H1 (cell line): ENCODE data around the gene C9orf40. TPM values are rescaled to one million over a fixed set of nuclear protein-coding genes. Genes with fewer than 3 reads are reported as not detected.

ENCODE experiments used
- CTCF ChIA-PET: fragments of 300-600 bp; sonication (Branson Sonifier 250); formaldehyde crosslinking; loops from one replicate; lab custom pipeline; 2021; ENCODE audit not compliant: partially characterized antibody; lab: Charles Lee
- POLR2A ChIA-PET: fragments of 300-600 bp; sonication (Branson Sonifier 250); formaldehyde crosslinking; loops from one replicate; lab custom pipeline; 2021; ENCODE audit warnings: inconsistent platforms; ENCODE audit not compliant: partially characterized antibody; lab: Charles Lee
- DNase-seq, 2 experiments: peaks; one replicate each; pipeline versions ENCODE4 v3.0.0 to v3.0.0-alpha.2; 2010 to 2022; ENCODE audit warnings: low spot score in 2 of 2, low read depth in 1 of 2, mixed read lengths in 1 of 2
- FAIRE-seq: peaks from 2 replicates; lab custom pipeline; 2011; peaks lifted over from hg19 to GRCh38; lab: Jason Lieb, UNC
- H2AFZ ChIP-seq: 2 replicates; pipeline ENCODE4 v1.8.1; 2012; ENCODE audit warnings: low read length, inconsistent platforms
- H2AK5ac ChIP-seq: 2 replicates; pipeline ENCODE4 v1.6.1; 2013; ENCODE audit warnings: low read depth, low read length
- H2BK120ac ChIP-seq: replicated peaks from 2 replicates; pipeline ENCODE3; 2013; ENCODE audit warnings: low read depth, low read length, inconsistent platforms
- H2BK12ac ChIP-seq: 2 replicates; pipeline ENCODE4 v1.6.1; 2013; ENCODE audit warnings: low read depth, low read length
- H2BK15ac ChIP-seq: 2 replicates; pipeline ENCODE4 v1.6.1; 2013; ENCODE audit warnings: low read length
- H2BK20ac ChIP-seq: 2 replicates; pipeline ENCODE4 v1.6.1; 2013; ENCODE audit warnings: low read length
- H2BK5ac ChIP-seq: 2 replicates; pipeline ENCODE4 v1.6.1; 2013; ENCODE audit warnings: low read depth, low read length
- H3K14ac ChIP-seq: 2 replicates; pipeline ENCODE4 v1.6.1; 2013; ENCODE audit warnings: inconsistent platforms; ENCODE audit not compliant: insufficient read length
- H3K18ac ChIP-seq: 2 replicates; pipeline ENCODE4 v1.6.1; 2013; ENCODE audit warnings: low read length; ENCODE audit errors: extremely low read depth
- H3K23ac ChIP-seq: 2 replicates; pipeline ENCODE4 v1.6.1; 2013; ENCODE audit warnings: inconsistent platforms; ENCODE audit not compliant: insufficient read length
- H3K23me2 ChIP-seq: 2 replicates; pipeline ENCODE4 v1.6.1; 2013; ENCODE audit warnings: low read depth, low read length
- H3K27ac ChIP-seq: 2 replicates; pipeline ENCODE4 v1.6.1; 2011; ENCODE audit warnings: low read depth, low read length, inconsistent platforms
- H3K27me3 ChIP-seq, 4 experiments: replicated peaks in 1 of 4; 1 replicate in 1 of 4; 2 replicates in 3 of 4; pipeline versions ENCODE4 v1.6.1 to v1.8.1; 2011 to 2013; ENCODE audit warnings: low read length in 3 of 4, mild to moderate bottlenecking in 3 of 4, inconsistent platforms in 2 of 4, mixed read lengths in 2 of 4, moderate library complexity in 1 of 4; ENCODE audit not compliant: control insufficient read depth in 3 of 4, insufficient read depth in 3 of 4; ENCODE audit errors: extremely low read depth in 1 of 4
- H3K36me3 ChIP-seq, 4 experiments: 2 replicates each; pipeline versions ENCODE4 v1.6.1 to v1.8.1; 2011 to 2013; ENCODE audit warnings: mild to moderate bottlenecking in 4 of 4, low read length in 3 of 4, moderate library complexity in 2 of 4, control low read depth in 1 of 4, inconsistent platforms in 1 of 4; ENCODE audit not compliant: insufficient read depth in 4 of 4, control insufficient read depth in 2 of 4
- H3K4ac ChIP-seq: replicated peaks from 2 replicates; pipeline ENCODE3; 2013; ENCODE audit warnings: low read length, low read depth, mixed read lengths, inconsistent platforms; ENCODE audit not compliant: insufficient read length
- H3K4me1 ChIP-seq, 4 experiments: replicated peaks in 1 of 4; 1 replicate in 1 of 4; 2 replicates in 3 of 4; pipeline versions ENCODE4 v1.6.1 to v1.8.1; 2011 to 2013; ENCODE audit warnings: low read length in 3 of 4, inconsistent platforms in 2 of 4, mixed read lengths in 1 of 4; ENCODE audit not compliant: insufficient read depth in 4 of 4, control insufficient read depth in 3 of 4
- H3K4me2 ChIP-seq, 2 experiments: 2 replicates each; pipeline versions ENCODE4 v1.6.1 to v1.8.1; 2011 to 2013; ENCODE audit warnings: low read depth in 2 of 2, low read length in 2 of 2, control low read depth in 1 of 2, inconsistent platforms in 1 of 2, mild to moderate bottlenecking in 1 of 2; ENCODE audit not compliant: insufficient read depth in 1 of 2
- H3K4me3 ChIP-seq, 4 experiments: fragments of 200-600, 300-600 bp in 1 of 4; sonication (generic), shearing (Covaris generic), sonication (Bioruptor Twin) in 1 of 4; 2 replicates each; pipeline versions ENCODE4 v1.5.1 to v1.8.1; 2011 to 2016; ENCODE audit warnings: low read length in 4 of 4, low read depth in 3 of 4, control low read depth in 2 of 4, inconsistent platforms in 2 of 4, mild to moderate bottlenecking in 2 of 4, mixed read lengths in 1 of 4, moderate library complexity in 1 of 4; ENCODE audit not compliant: insufficient read depth in 2 of 4; ENCODE audit errors: extremely low read depth in 1 of 4
- H3K56ac ChIP-seq: replicated peaks from 2 replicates; pipeline ENCODE3; 2013; ENCODE audit warnings: low read depth, mild to moderate bottlenecking, mixed read lengths, low read length, inconsistent platforms; ENCODE audit not compliant: insufficient read length
- H3K79me1 ChIP-seq: 2 replicates; pipeline ENCODE4 v1.6.1; 2013; ENCODE audit warnings: low read depth, low read length, control low read depth
- H3K79me2 ChIP-seq, 2 experiments: 2 replicates each; pipeline versions ENCODE4 v1.6.1 to v1.8.1; 2012 to 2013; ENCODE audit warnings: low read length in 2 of 2, mild to moderate bottlenecking in 2 of 2, inconsistent platforms in 1 of 2; ENCODE audit not compliant: insufficient read depth in 2 of 2, control insufficient read depth in 1 of 2
- H3K9ac ChIP-seq, 4 experiments: replicated peaks in 1 of 4; 1 replicate in 1 of 4; 2 replicates in 3 of 4; pipeline versions ENCODE4 v1.6.1 to v1.8.1; 2011 to 2013; ENCODE audit warnings: low read depth in 3 of 4, low read length in 3 of 4, control low read depth in 2 of 4, mild to moderate bottlenecking in 2 of 4, moderate library complexity in 2 of 4, inconsistent platforms in 1 of 4; ENCODE audit errors: extremely low read depth in 1 of 4
- H3K9me3 ChIP-seq, 2 experiments: 2 replicates each; pipeline versions ENCODE4 v1.6.1 to v1.8.1; 2012 to 2013; ENCODE audit warnings: mild to moderate bottlenecking in 2 of 2, moderate library complexity in 2 of 2, control low read depth in 1 of 2, inconsistent platforms in 1 of 2, low read depth in 1 of 2, low read length in 1 of 2, mixed read lengths in 1 of 2; ENCODE audit not compliant: insufficient read depth in 2 of 2
- H4K20me1 ChIP-seq, 2 experiments: replicated peaks in 1 of 2; 2 replicates each; pipeline versions ENCODE3 to v1.8.1; 2011 to 2013; ENCODE audit warnings: inconsistent platforms in 2 of 2, low read length in 2 of 2, mild to moderate bottlenecking in 1 of 2; ENCODE audit not compliant: insufficient read depth in 2 of 2, control insufficient read depth in 1 of 2
- H4K5ac ChIP-seq: 2 replicates; pipeline ENCODE4 v1.6.1; 2013; ENCODE audit warnings: low read length, low read depth, mixed read lengths, inconsistent platforms; ENCODE audit not compliant: insufficient read length
- H4K8ac ChIP-seq: 2 replicates; pipeline ENCODE4 v1.8.0; 2013; ENCODE audit warnings: mild to moderate bottlenecking, moderate library complexity, low read length, inconsistent platforms; ENCODE audit not compliant: insufficient read depth; ENCODE audit errors: extremely low read depth
- H4K91ac ChIP-seq: replicated peaks from 2 replicates; pipeline ENCODE3; 2013; ENCODE audit warnings: low read length, mixed read lengths, inconsistent platforms; ENCODE audit not compliant: insufficient read length
- BCL11A ChIP-seq, 2 experiments: IDR thresholded peaks; one replicate each; pipeline ENCODE4 v1.6.1; 2011; ENCODE audit warnings: low read depth in 2 of 2, low read length in 2 of 2, mild to moderate bottlenecking in 2 of 2
- CEBPB ChIP-seq: IDR thresholded peaks from 2 replicates; pipeline ENCODE4 v1.6.1; 2012; ENCODE audit warnings: low read depth, low read length
- EGR1 ChIP-seq: IDR thresholded peaks from 2 replicates; pipeline ENCODE4 v1.6.1; 2011; ENCODE audit warnings: low read depth, low read length, borderline replicate concordance
- KDM4A ChIP-seq: IDR thresholded peaks from one replicate; pipeline ENCODE4 v1.7.1; 2012; ENCODE audit warnings: low read depth, mild to moderate bottlenecking, moderate library complexity, low read length, inconsistent platforms; ENCODE audit not compliant: severe bottlenecking
- KDM5A ChIP-seq: fragments of 200-600 bp; IDR thresholded peaks from 2 replicates; pipeline ENCODE4 v1.7.1; 2012; ENCODE audit warnings: mild to moderate bottlenecking, low read length, inconsistent platforms, mixed read lengths
- MAX ChIP-seq: IDR thresholded peaks from 2 replicates; pipeline ENCODE4 v1.6.1; 2012; ENCODE audit warnings: inconsistent platforms
- NRF1 ChIP-seq: IDR thresholded peaks from 2 replicates; pipeline ENCODE4 v1.6.1; 2011; ENCODE audit warnings: mild to moderate bottlenecking, low read depth, low read length, improper control_type of control experiment
- RAD21 ChIP-seq, 2 experiments: IDR thresholded peaks in 1 of 2; conservative IDR thresholded peaks in 1 of 2; 2 replicates each; pipeline ENCODE4 v1.6.1; 2011; ENCODE audit warnings: low read depth in 2 of 2, low read length in 2 of 2, improper control_type of control experiment in 1 of 2, inconsistent platforms in 1 of 2, mild to moderate bottlenecking in 1 of 2, moderate library complexity in 1 of 2
- RFX5 ChIP-seq: IDR thresholded peaks from 2 replicates; pipeline ENCODE4 v1.6.1; 2011; ENCODE audit warnings: low read depth, low read length, improper control_type of control experiment, borderline replicate concordance
- SIN3A ChIP-seq, 2 experiments: IDR thresholded peaks in 1 of 2; conservative IDR thresholded peaks in 1 of 2; 2 replicates each; pipeline ENCODE4 v1.6.1; 2011 to 2012; ENCODE audit warnings: low read length in 2 of 2, improper control_type of control experiment in 1 of 2, low read depth in 1 of 2, mild to moderate bottlenecking in 1 of 2
- SIX5 ChIP-seq: IDR thresholded peaks from 2 replicates; pipeline ENCODE4 v1.6.1; 2011; ENCODE audit warnings: mild to moderate bottlenecking, low read depth, low read length
- SP1 ChIP-seq: IDR thresholded peaks from 2 replicates; pipeline ENCODE4 v1.6.1; 2011; ENCODE audit warnings: low read depth, low read length
- TAF1 ChIP-seq: IDR thresholded peaks from 2 replicates; pipeline ENCODE4 v1.6.1; 2011; ENCODE audit warnings: mild to moderate bottlenecking, low read depth, low read length
- polyA plus RNA-seq, 7 experiments: library from polyadenylated mRNA; depleted of rRNA in 3 of 7; stranded (reverse) in 5 of 7; unstranded in 2 of 7; fragments of >200 nt in 5 of 7; fragments of 200-250 nt in 2 of 7; gene quantifications; 1 replicate in 5 of 7; 2 replicates in 1 of 7; 4 replicates in 1 of 7; pipeline versions ENCODE4 v1.2.1 to v1.2.3, GENCODE V29; 2011 to 2013; ENCODE audit warnings: missing spikeins in 2 of 7, mixed read lengths in 2 of 7
- total RNA-seq: library from RNA; stranded (reverse); fragmentation: NEBNext Ultra II Directional; extraction: Animal tissue kit (Norgen Biotek cat#: 25700); gene quantifications from 2 replicates; pipeline ENCODE4 v1.2.1, GENCODE V29; 2021

Gene C9orf40
- total and polyA plus RNA-seq, 2 of the 8 experiments (the other 6 are each of a cell fraction or from before 2014, with no cell fraction given), result 3.6 to 11.2 TPM

GRCh38 chr9:74946686-74947085 is 6.0 kb downstream of the C9orf40 start:
- Histone ChIP-seq H3K56ac (no peak overlapping the region), H4K8ac (no peak overlapping the region), H2BK5ac (no peak overlapping the region), H3K4me2 (no peak overlapping the region), H3K23me2 (0 out of 2 replicates have a peak, but pooled peaks cover 2% of the 10 kb centered on the region), H3K36me3 (no peaks in the 10 kb centered on the region; a peak in 1 of 8 replicates), H3K79me2 (no peaks in the 10 kb centered on the region), H3K9me3 (no peaks in the 10 kb centered on the region), H4K5ac (no peak overlapping the region), H3K79me1 (no peaks in the 10 kb centered on the region), H3K27me3 (no peaks in the 10 kb centered on the region), H2AK5ac (no peak overlapping the region), H3K23ac (no peak overlapping the region), H4K20me1 (no peaks in the 10 kb centered on the region), H3K4me1 (peaks cover 0 to 5% (median 2%) of the 10 kb centered on the region in 4 experiments; a peak in 2 of 7 replicates), H3K4ac (no peak overlapping the region), H2AFZ (no peak overlapping the region), H2BK12ac (no peak overlapping the region), H3K4me3 (no peak overlapping the region), H3K27ac (no peak overlapping the region), H3K9ac (no peak overlapping the region), H2BK15ac (no peak overlapping the region), H2BK120ac (no peak overlapping the region), H2BK20ac (no peak overlapping the region), H3K18ac (no peak overlapping the region), H3K14ac (no peak overlapping the region), H4K91ac (no peak overlapping the region)
- ChIA-PET POLR2A (no interaction called here), CTCF (interaction anchor here (0.6 to 1.9 kb wide), 3 partner anchors 13 to 174 kb away, joined by 3 to 4 read pairs (median 3); no protein-coding TSS in a partner anchor)
- TF ChIP-seq RAD21 (IDR thresholded peaks at IDR 0.05 in 1 of 2, conservative IDR thresholded peaks at IDR 0.05 in 1 of 2; ENCODE audit: low read depth in 2 of 2, low read length in 2 of 2), result no peak
- TF ChIP-seq SP1, result no peak
- no peak for TF ChIP-seq RFX5
- no peak for TF ChIP-seq TAF1
- no peak for TF ChIP-seq MAX
- TF ChIP-seq SIX5, result no peak
- TF ChIP-seq KDM4A, result no peak
- no peak for TF ChIP-seq BCL11A (IDR thresholded peaks at IDR 0.05; ENCODE audit: low read depth in 2 of 2, low read length in 2 of 2)
- no peak for TF ChIP-seq SIN3A (conservative IDR thresholded peaks at IDR 0.05 in 1 of 2, IDR thresholded peaks at IDR 0.05 in 1 of 2; ENCODE audit: low read depth in 1 of 2, low read length in 2 of 2)
- TF ChIP-seq KDM5A, result no peak
- TF ChIP-seq CEBPB, result no peak
- no peak for TF ChIP-seq EGR1
- TF ChIP-seq NRF1, result no peak
- FAIRE-seq, result no peak
- DNase-seq, result no peak
